DMS153 (cell line): ENCODE measurements around the gene KCNK16.

Experiments used
- DNase-seq: peaks from one replicate; lab custom pipeline; 2025; lab: John Stamatoyannopoulos, UW

Gene KCNK16

GRCh38 chr6:39276379-39276995 is 46.0 kb downstream of the KCNK16 start:
- no peak for DNase-seq

DNA sequence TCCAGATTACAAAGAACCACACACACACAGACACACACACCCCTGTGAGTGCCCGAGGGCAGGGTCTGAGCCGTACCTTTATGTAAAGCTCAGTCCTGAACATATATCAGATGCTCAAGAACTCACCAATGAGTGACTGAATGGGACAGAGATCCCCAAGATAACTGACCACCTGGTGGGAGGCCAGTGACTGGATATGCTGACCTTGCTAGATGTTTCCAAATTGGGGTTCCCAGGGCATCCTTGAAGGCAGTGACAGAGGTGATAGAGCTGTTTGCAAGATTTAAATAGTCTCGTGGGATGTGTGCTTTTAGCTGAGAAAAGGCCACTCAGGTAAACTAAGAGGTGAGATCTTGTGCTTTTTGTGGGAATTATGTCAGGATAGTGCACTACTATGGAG is 47.6 kb downstream of the KCNK16 start:
- DNase-seq, result no peak

GRCh38 chr6:39274471-39274870 is 48.0 kb downstream of the KCNK16 start:
- no peak for DNase-seq

DNA sequence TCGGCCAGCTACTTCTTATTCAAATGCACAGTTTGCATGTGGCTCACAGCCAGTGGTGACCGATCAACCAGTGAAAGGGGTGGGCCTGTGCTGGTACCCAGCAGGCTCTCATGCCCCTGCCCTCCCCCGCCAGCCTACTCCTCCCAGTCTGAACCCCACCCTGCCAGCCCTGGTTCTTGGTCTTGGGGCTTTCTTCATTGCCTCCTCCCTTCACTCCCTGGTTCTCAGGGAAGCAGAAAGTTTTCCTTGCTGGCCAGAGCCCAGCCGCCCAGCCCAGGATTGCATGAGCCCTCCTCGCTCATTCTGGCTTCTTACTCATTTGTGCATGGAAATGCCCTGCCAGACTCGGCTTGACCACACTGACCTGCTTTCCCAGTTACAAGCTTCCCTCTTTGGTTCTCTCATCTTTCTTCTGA is 49.1 kb downstream of the KCNK16 start:
- no peak for DNase-seq

GRCh38 chr6:39269961-39270360 is 52.5 kb downstream of the KCNK16 start:
- DNase-seq, result no peak

DNA sequence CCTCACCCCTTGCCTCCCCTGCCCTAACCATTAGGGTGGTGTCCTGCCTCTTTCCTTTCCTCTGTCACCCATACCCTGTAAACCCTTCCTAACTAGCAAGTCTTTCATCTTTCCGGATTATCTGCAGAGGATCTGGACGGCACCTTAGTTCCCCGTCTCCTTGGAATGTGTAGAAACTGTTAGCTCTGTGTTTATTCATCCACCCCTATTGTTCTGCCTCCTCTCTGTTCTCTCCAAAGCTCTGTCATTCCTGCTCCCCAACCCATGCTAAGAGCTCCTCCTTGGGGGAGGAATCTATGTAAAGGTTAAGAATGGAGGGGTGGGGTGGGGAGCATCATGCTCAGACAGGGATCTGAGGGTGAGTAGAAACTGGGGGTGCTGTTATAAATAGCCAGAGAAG is 53.8 kb downstream of the KCNK16 start:
- DNase-seq, result no peak

GRCh38 chr6:39268171-39268570 is 54.3 kb downstream of the KCNK16 start:
- peak; percentile 3 for DNase-seq

DNA sequence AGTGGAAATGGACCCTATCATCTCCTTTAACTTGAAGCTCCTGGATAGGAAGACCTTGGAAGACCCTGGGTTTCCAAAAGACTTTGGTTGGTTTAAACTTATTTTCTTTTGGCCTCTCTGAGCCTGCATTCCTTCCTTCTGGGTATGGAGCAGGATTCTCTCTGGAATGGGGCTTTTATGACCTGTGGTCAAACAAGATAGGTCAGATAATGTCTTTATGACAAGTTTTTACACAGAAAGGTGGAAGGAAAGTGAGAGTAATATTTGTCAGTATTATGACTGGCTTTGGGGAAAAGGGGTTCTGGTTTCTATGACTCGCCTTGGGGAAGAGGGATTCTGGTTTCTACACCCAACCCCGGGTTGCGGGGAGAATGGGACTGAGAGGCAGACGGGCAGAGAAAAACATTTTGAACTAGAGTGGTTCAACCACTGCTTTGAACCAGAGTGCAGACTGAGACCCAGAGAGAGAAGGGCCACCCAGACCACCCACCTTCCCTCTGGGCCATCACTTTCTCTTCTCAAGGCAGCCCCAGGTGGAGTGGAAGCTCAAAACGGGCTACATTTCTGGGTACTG is 55.6 kb downstream of the KCNK16 start:
- no peak for DNase-seq

GRCh38 chr6:39266375-39266774 is 56.1 kb downstream of the KCNK16 start:
- peak; percentile 86 for DNase-seq
